ENCODE data around the gene C8G.

- no peak for TF ChIP-seq HDGF (IDR thresholded peaks at IDR 0.05; ENCODE audit: borderline replicate concordance)
- TF ChIP-seq FOXK2 (IDR thresholded peaks at IDR 0.05), result no peak
- TF ChIP-seq PKNOX1 (IDR thresholded peaks at IDR 0.05), result no peak
- TF ChIP-seq BHLHE40 (IDR thresholded peaks at IDR 0.05; ENCODE audit: borderline replicate concordance), result no peak
- no peak for TF ChIP-seq SP1 (IDR thresholded peaks at IDR 0.05)
- TF ChIP-seq FOXM1 (IDR thresholded peaks at IDR 0.05; ENCODE audit: borderline replicate concordance), result no peak
- TF ChIP-seq ELF4 (IDR thresholded peaks at IDR 0.05), result no peak
- no peak for TF ChIP-seq SUZ12 (IDR thresholded peaks at IDR 0.05)
- no peak for TF ChIP-seq L3MBTL2 (conservative IDR thresholded peaks at IDR 0.05)
- TF ChIP-seq FOXA1 (IDR thresholded peaks at IDR 0.05), result no peak
- no peak for TF ChIP-seq CTBP1 (IDR thresholded peaks at IDR 0.05; ENCODE audit: borderline replicate concordance)
These were observed 30.6 kb downstream of the C8G start for GRCh38 chr9:136975644-136976043.

Measured in HEK293T (cell line).